ENCODE measurements around the gene COX18. TPM values are rescaled to one million over a fixed set of nuclear protein-coding genes. Genes with fewer than 3 reads are reported as not detected.

COX18 gene
- total and polyA plus RNA-seq, 2 experiments from 2014 or later, result 9.7 to 55.0 TPM

GRCh38 chr4:73018595-73018994 lies 50.9 kb downstream of the COX18 start:
- DNase-seq (ENCODE audit: low read depth in 1 of 2, low spot score in 1 of 2), result no peak
- Histone ChIP-seq H3K27ac (no peak overlapping the region), H3K4me3 (no peak overlapping the region), H3K9me3 (ENCODE audit: low read depth) (no peaks in the 10 kb centered on the region), H3K36me3 (no peaks in the 10 kb centered on the region), H3K27me3 (no peaks in the 10 kb centered on the region), H3K4me1 (ENCODE audit: low read depth) (no peaks in the 10 kb centered on the region)
- no peak for TF ChIP-seq CTCF (IDR thresholded peaks at IDR 0.05; ENCODE audit: low read depth, low read length)

DNA sequence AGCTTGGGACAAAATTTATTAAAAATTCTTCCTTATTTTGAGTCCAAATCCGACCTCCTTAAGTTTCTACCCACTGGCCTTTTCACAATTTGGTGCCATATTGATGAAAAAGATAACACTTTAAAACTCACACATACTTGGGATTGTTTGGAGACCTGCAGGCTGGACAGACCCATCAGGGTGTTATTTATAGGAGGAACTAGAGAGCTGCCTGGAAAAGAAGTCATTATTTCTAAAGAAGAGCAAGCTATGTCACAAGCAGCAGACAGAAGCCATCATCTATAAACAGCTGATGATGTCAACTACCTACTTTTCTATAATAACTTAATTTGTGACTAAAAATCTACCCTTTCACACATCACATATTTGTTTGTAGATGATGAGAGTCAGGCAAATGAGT lies 56.2 kb downstream of the COX18 start:
- DNase-seq (ENCODE audit: low read depth in 1 of 2, low spot score in 1 of 2), result no peak
- no peaks in the 10 kb centered on the region for H3K9me3 ChIP-seq (ENCODE audit: low read depth)
- no peaks in the 10 kb centered on the region for H3K36me3 ChIP-seq
- H3K4me1 ChIP-seq (ENCODE audit: low read depth), result no peaks in the 10 kb centered on the region
- H3K4me3 ChIP-seq, result no peak overlapping the region
- TF ChIP-seq CTCF (IDR thresholded peaks at IDR 0.05; ENCODE audit: low read depth, low read length), result no peak
- H3K27me3 ChIP-seq, result no peaks in the 10 kb centered on the region
- H3K27ac ChIP-seq, result no peak overlapping the region

DNA sequence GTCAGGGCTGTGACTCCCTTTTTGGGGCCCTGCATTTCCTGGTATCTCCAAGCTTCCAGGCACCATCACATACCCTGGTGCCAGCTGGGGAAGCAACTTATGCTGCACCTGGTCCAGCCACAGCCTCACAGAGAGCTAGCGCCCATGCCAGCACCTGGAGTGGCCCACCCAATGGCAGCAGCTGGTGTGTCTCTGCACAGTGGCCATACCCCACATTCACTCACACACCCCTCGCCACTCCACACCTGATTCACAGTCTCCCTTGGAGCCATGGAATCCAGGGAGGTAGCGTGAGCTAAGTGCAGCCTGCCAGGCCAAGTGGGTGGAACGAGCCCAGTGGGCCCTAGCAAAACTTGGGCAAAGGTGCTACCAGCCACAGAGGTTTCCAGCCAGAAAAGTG lies 56.8 kb downstream of the COX18 start:
- Histone ChIP-seq H3K4me1 (ENCODE audit: low read depth) (no peaks in the 10 kb centered on the region), H3K4me3 (no peak overlapping the region), H3K27ac (no peak overlapping the region), H3K9me3 (ENCODE audit: low read depth) (no peaks in the 10 kb centered on the region), H3K36me3 (no peaks in the 10 kb centered on the region), H3K27me3 (no peaks in the 10 kb centered on the region)
- no peak for DNase-seq (ENCODE audit: low read depth in 1 of 2, low spot score in 1 of 2)
- TF ChIP-seq CTCF (IDR thresholded peaks at IDR 0.05; ENCODE audit: low read depth, low read length), result no peak

DNA sequence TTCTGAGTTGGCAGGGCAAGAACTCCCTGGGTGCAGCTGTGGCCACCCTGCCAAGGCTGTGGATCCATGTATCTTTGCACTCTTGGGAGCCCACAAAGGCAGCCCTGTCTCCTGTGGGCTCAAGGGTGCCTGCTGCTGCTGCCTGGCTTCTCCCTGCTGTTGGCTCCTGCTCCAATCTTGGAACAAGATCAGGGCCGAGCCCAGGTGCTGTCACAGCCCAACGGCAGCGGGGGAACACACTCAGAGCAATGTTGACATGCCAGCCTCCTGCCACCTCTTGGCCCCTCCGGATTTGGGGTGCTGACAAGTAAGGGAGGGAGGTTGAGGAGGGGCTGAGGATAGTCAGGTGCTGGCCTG lies 57.9 kb downstream of the COX18 start:
- no peak for DNase-seq (ENCODE audit: low read depth in 1 of 2, low spot score in 1 of 2)
- H3K27ac ChIP-seq, result no peak overlapping the region
- no peaks in the 10 kb centered on the region for H3K36me3 ChIP-seq
- no peak overlapping the region for H3K4me3 ChIP-seq
- H3K4me1 ChIP-seq (ENCODE audit: low read depth), result no peaks in the 10 kb centered on the region
- H3K9me3 ChIP-seq (ENCODE audit: low read depth), result no peaks in the 10 kb centered on the region
- no peaks in the 10 kb centered on the region for H3K27me3 ChIP-seq
- TF ChIP-seq CTCF (IDR thresholded peaks at IDR 0.05; ENCODE audit: low read depth, low read length), result no peak

DNA sequence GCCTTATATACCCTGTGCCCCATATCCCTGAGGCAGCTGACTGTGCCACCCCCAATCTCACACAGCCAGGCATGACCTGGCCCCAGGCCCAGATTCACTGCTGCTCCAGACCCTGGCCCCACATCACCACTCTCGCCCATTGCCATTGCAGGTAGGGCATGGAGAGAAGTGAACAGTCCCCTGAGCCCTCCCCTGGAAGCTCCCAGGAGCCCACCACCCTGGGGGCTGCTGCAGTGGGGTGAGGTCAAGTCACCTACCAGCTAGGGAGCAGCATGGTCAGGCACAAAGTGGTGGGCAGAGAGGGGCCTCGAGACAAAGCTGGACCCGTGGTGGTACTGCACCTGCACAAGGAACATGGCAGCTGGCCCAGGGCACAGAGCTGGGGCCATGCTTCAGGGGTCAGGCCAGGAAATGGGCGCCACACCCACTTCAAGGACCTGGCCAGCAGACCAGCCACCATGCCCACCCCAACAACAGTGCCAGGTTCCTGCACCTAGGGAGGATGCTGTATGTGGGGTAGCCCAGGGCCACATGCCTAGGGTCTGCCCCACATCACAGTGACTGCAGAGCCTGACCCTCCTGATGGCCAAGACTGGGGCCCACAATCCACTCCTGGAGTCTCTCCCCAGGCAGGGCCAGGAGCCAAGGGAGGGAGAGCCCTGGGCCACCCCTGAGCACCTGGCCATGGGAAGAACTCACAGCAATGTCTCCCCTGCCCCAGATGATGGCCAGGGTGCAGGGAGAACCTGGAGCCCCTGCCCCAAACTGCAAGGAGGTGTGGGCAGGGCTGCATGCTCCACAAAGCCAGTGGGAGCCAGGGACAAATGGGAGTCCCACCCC lies 58.5 kb downstream of the COX18 start:
- Histone ChIP-seq H3K4me1 (ENCODE audit: low read depth) (no peaks in the 10 kb centered on the region), H3K9me3 (ENCODE audit: low read depth) (no peaks in the 10 kb centered on the region), H3K27me3 (no peaks in the 10 kb centered on the region), H3K36me3 (no peaks in the 10 kb centered on the region), H3K27ac (no peak overlapping the region), H3K4me3 (no peak overlapping the region)
- TF ChIP-seq CTCF (IDR thresholded peaks at IDR 0.05; ENCODE audit: low read depth, low read length), result no peak
- DNase-seq (ENCODE audit: low read depth in 1 of 2, low spot score in 1 of 2), result no peak
